Suppressor macrophage (primary cell): ENCODE results near the gene ALOX5.
A peak's percentile ranks its signal among the peaks of the same experiment; 100 is the strongest.
"Not testable (repeated sequence)": the region's sequence is repeated elsewhere in the genome, so short reads cannot be mapped to it uniquely, and the experiment has no call there.

Experiments
- DNase-seq, 4 experiments: peaks; one replicate each; pipeline ENCODE4 v3.0.0-alpha.2; 2020 to 2022
- total RNA-seq, 17 experiments: gene quantifications; one replicate each; lab custom pipeline; 2026; ENCODE audit warnings: mixed read lengths in 6 of 17, inconsistent platforms in 3 of 17; lab: John Stamatoyannopoulos, UW

ALOX5 gene
- total RNA-seq, result 11.4 to 101 (median 43.0) reads per million in 17 experiments

- DNase-seq, result peak; percentile 35 to 74 (median 49)
These were observed at the start of gene ALOX5 for GRCh38 chr10:45373576-45374349. ALOX5 (plus strand) TSS chr10:45374216; CDS start chr10:45374280, 64 bp downstream.

- peak in 3 of 4 experiments; percentile 8 to 62 (median 53) for DNase-seq
These were observed 48.9 kb upstream of the ALOX5 start for GRCh38 chr10:45325116-45325515.

DNA sequence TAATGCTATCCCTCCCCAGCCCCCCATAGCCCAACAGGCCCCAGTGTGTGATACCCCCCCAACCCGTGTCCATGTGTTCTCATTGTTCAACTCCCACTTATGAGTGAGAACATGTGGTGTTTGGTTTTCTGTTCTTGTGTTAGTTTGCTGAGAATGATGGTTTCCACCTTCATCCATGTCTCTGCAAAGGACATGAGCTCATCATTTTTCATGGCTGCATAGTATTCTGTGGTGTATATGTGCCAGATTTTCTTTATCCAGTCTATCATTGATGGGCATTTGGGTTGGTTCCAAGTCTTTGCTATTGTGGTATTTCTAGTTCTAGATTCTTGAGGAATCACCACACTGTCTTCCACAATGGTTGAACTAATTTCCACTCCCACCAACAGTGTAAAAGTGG is 47.2 kb upstream of the ALOX5 start:
- not testable (repeated sequence) for DNase-seq

GRCh38 chr10:45331824-45332223 is 42.2 kb upstream of the ALOX5 start:
- DNase-seq, result not testable (repeated sequence)

- DNase-seq, result no peak
These were observed 34.1 kb upstream of the ALOX5 start for GRCh38 chr10:45339894-45340293.

DNA sequence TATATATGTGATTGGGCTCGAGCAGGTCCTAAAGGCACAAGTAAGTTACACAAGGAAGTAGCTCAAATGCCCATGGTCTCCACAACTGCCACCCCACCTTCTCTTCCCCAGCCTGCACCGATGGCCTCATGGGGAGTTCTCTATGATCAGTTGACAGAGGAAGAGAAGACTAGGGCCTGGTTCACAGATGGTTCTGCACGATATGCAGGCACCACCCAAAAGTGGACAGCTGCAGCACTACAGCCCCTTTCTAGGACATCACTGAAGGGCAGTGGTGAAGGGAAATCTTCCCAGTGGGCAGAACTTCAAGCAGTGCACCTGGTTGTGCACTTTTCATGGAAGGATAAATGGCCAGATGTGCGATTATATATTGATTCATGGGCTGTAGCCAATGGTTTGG is 33.6 kb upstream of the ALOX5 start:
- DNase-seq, result not testable (repeated sequence)

- not testable (repeated sequence) for DNase-seq
These were observed 27.2 kb upstream of the ALOX5 start for GRCh38 chr10:45346652-45347335.

- DNase-seq, result not testable (repeated sequence)
These were observed 26.6 kb upstream of the ALOX5 start for GRCh38 chr10:45347464-45347863.

GRCh38 chr10:45348196-45348765 is 25.7 kb upstream of the ALOX5 start:
- DNase-seq, result not testable (repeated sequence)

- peak; percentile 57 to 88 (median 78) for DNase-seq
These were observed 20.8 kb upstream of the ALOX5 start for GRCh38 chr10:45353186-45353585.

- DNase-seq, result peak; percentile 92 to 97 (median 95)
These were observed 19.8 kb upstream of the ALOX5 start for GRCh38 chr10:45354261-45354660.

GRCh38 chr10:45355494-45355893 is 18.5 kb upstream of the ALOX5 start:
- no peak for DNase-seq

DNA sequence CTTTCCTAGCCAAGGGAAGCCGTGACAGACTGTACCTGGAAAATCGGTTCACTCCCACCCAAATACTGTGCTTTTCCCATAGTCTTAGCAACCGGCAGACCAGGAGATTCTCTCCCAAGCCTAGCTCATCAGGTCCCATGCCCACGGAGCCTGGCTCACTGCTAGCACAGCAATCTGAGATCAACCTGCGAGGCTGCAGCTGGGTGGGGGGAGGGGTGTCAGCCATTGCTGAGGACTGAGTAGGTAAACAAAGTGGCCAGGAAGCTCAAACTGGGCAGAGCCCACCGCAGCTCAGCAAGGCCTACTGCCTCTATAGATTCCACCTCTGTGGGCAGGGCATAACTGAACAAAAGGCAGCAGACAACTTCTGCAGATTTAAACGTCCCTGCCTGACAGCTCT is 15.1 kb upstream of the ALOX5 start:
- not testable (repeated sequence) for DNase-seq

DNA sequence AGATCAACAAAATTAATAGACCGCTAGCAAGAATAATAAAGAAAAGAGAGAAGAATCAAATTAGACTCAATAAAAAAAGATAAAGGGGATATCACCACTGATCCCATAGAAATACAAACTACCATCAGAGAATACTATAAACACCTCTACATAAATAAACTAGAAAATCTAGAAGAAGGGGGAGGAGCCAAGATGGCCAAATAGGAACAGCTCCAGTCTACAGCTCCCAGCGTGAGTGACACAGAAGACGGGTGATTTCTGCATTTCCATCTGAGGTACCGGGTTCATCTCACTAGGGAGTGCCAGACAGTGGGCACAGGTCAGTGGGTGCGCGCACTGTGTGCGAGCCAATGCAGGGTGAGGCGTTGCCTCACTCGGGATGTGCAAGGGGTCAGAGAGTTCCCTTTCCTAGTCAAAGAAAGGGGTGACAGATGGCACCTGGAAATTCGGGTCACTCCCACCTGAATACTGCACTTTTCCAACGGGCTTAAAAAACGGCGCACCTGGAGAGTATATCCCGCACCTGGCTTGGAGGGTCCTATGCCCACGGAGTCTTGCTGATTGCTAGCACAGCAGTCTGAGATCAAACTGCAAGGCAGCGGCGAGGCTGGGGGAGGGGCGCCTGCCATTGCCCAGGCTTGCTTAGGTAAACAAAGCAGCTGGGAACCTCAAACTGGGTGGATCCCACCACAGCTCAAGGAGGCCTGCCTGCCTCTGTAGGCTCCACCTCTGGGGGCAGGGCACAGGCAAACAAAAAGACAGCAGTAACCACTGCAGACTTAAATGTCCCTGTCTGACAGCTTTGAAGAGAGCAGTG is 11.8 kb upstream of the ALOX5 start:
- not testable (repeated sequence) for DNase-seq

DNA sequence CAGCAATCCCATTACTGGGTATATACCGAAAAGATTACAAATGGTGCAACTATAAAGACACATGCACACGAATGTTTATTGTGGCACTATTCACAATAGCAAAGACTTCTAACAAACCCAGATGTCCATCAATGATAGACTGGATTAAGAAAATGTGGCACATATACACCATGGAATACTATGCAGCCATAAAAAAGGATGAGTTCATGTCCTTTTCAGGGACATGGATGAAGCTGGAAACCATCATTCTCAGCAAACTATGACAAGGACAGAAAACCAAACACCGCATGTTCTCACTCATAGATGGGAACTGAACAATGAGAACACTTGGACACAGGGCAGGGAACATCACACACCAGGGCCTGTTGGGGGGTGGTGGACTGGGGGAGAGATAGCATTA is 6.4 kb upstream of the ALOX5 start:
- DNase-seq, result not testable (repeated sequence)

DNA sequence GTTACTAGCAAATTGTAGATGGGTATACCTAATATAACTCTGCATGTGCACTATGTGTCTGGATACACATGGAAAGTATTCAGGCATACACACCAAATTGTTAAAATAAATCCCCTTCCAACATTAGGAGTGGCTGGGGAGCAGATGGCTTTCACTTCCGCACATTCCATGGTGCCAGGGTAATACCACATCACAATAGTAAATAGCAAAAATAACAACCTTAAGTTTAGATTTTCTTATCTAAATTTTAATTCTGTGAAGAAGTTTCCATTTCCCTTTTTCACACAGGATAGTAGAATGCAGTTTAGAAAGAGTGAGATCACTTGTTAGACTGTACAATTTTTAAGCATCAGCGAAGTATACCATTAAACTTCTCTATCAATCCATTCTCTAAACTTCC is 5.8 kb upstream of the ALOX5 start:
- no peak for DNase-seq

DNA sequence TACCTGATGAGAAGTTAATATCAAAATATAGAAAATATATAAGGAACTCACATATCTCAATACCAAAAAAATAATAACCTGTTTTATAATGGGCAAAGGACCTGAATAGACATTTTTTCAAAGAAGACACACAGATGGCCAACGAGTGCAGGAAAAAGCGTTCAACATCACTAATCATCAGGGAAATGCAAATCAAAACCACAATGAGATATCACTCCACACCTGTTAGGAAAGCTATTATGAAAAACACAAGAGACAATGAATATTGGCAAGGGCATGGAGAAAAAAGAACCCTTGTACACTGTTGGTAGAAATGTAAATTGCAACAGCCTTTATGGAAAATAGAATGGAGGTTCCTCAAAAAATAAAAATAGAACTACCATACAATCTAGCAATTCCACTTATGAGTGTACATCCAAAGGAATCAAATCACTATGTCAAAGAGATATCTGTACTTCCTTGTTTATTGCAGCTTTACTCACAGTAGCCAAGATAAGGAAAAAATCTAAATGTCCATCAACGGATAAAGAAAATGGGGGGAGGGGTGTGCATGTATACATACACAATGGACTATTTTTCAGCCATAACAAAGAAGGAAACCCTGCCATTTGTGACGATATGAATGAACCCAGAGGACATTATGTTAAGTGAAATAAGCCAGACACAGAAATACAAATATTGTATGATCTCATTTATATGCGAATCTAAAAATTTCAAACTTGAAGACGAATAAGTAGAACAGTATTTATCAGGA is 3.6 kb upstream of the ALOX5 start:
- DNase-seq, result peak in 2 of 4 experiments; percentile 53 to 59

- peak in 2 of 4 experiments; percentile 37 to 41 for DNase-seq
These were observed 2.5 kb upstream of the ALOX5 start for GRCh38 chr10:45371560-45371959.

DNA sequence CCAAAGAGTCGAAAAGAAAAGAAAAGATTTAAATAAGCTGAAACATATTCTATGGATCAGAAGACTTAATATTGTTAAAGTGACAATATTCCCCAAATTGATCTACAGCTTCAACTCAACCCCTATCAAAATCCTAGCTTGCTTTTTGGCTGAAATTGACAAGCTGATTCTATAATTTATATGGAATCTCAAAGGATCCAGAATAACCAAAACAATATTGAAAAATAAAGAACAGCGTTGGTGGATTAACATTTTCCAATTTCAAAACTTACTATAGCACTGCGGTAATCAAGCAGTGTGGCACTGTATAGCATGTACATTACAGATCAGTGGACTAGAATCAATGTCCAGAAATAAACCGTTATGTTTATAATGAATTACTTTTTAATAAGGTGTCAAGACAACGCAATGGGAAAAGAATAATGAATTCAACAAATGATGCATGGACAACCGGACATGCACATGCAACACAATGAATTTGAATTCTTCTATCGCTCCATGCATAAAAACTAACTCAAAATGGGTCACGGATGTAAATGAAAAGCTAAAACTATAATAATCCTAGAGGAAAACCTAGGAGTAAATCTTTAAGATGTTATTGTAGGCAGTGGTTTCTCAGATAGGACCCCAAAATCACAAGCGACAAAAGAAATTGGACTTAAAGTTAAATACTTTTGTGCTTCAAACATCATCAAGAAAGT is 1.6 kb upstream of the ALOX5 start:
- DNase-seq, result no peak

GRCh38 chr10:45373003-45373575 is 927 bp upstream of the ALOX5 start:
- DNase-seq, result no peak
